A549 treated with Mapracorat at 1 μM for 4 hours (cell line): ENCODE results near the gene VEGFB. TPM values are rescaled to one million over a fixed set of nuclear protein-coding genes. Genes with fewer than 3 reads are reported as not detected.

Source experiments
- total RNA-seq: library from RNA; stranded (reverse); fragments of 200-300 nt; extraction: Qiagen RNA extraction; gene quantifications from 5 replicates; pipeline ENCODE4 v1.2.3, GENCODE V29; 2022

Gene VEGFB
- total RNA-seq, 1 experiment from 2014 or later: 49.1 TPM

Other genes with a start within 250 kb of the VEGFB start
- gene OTUB1, start 248.1 kb upstream of the VEGFB start, total RNA-seq: 114 to 129 TPM (median 127 TPM) in 5 replicates
- gene FLRT1, start 198.7 kb upstream of the VEGFB start, total RNA-seq: 0.03 to 0.10 TPM (median 0.06 TPM) in 4 of 5 replicates, not detected in the other
- 11.4 to 17.0 TPM (median 13.6 TPM) in 5 replicates for gene MACROD1, start 68.5 kb upstream of the VEGFB start, total RNA-seq
- gene STIP1, start 48.4 kb upstream of the VEGFB start, total RNA-seq: 221 to 250 TPM (median 241 TPM) in 5 replicates
- gene FERMT3, start 27.9 kb upstream of the VEGFB start, total RNA-seq: 0.52 to 2.3 TPM (median 1.5 TPM) in 5 replicates
- 19.7 to 25.1 TPM (median 23.2 TPM) in 5 replicates for gene TRPT1, start 8.4 kb upstream of the VEGFB start, total RNA-seq
- gene NUDT22, start 8.3 kb upstream of the VEGFB start, total RNA-seq: 30.1 to 40.4 TPM (median 39.0 TPM) in 5 replicates
- 17.3 to 22.9 TPM (median 19.6 TPM) in 5 replicates for gene DNAJC4, start 4.0 kb upstream of the VEGFB start, total RNA-seq
- 124 to 151 TPM (median 130 TPM) in 5 replicates for gene FKBP2, start 6.5 kb downstream of the VEGFB start, total RNA-seq
- gene PPP1R14B, start 12.4 kb downstream of the VEGFB start, total RNA-seq: 240 to 390 TPM (median 370 TPM) in 5 replicates
- 16.0 to 22.8 TPM (median 20.0 TPM) in 5 replicates for gene PLCB3, start 16.9 kb downstream of the VEGFB start, total RNA-seq
- 72.9 to 96.6 TPM (median 94.9 TPM) in 5 replicates for gene BAD, start 50.1 kb downstream of the VEGFB start, total RNA-seq
- gene GPR137, start 51.3 kb downstream of the VEGFB start, total RNA-seq: 31.9 to 53.0 TPM (median 47.6 TPM) in 5 replicates
- not detected in 5 replicates for gene KCNK4, start 56.7 kb downstream of the VEGFB start, total RNA-seq
- 1.7 to 2.7 TPM (median 2.4 TPM) in 5 replicates for gene CATSPERZ, start 65.8 kb downstream of the VEGFB start, total RNA-seq
- gene ESRRA, start 70.9 kb downstream of the VEGFB start, total RNA-seq: 35.7 to 60.9 TPM (median 58.2 TPM) in 5 replicates
- 391 to 479 TPM (median 434 TPM) in 5 replicates for gene TRMT112, start 83.0 kb downstream of the VEGFB start, total RNA-seq
- 399 to 495 TPM (median 464 TPM) in 5 replicates for gene PRDX5, start 83.5 kb downstream of the VEGFB start, total RNA-seq
- gene CCDC88B, start 105.6 kb downstream of the VEGFB start, total RNA-seq: 8.6 to 11.4 TPM (median 10.3 TPM) in 5 replicates
- gene RPS6KA4, start 124.6 kb downstream of the VEGFB start, total RNA-seq: 46.3 to 68.4 TPM (median 63.4 TPM) in 5 replicates